ENCODE results near the gene CEP131.
A peak's percentile ranks its signal among the peaks of the same experiment; 100 is the strongest.

Gene CEP131

DNA sequence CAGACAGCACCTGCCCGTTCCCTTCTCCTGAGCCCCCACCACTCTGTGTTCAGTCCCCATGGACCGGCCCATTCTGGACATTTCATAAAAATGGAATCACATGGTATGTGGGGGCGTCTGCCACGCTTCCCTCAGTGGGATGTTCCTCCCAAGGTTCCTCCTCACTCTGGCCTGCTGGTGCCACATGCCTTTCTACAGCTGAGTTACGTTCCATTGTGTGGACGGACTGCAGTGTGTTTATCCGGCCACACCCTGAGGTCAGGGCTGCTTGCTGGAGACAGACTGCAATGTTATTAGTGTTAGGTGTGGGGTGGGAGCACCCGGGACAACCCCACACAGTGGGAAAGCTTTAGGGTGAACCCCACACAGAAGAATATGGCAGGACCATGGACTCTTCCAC is 50.8 kb downstream of the CEP131 start:
- Mint-ChIP-seq H3K27ac (no peak overlapping the region), H3K4me3 (no peak overlapping the region), H3K9me3 (no peaks in the 10 kb centered on the region), H3K27me3 (peaks cover 4% of the 10 kb centered on the region), H3K4me1 (ENCODE audit: low read depth) (peaks cover 3% of the 10 kb centered on the region), H3K36me3 (ENCODE audit: low read depth) (no peaks in the 10 kb centered on the region)

GRCh38 chr17:81170727-81171494 is 51.9 kb downstream of the CEP131 start:
- H3K27me3 Mint-ChIP-seq = peaks cover 4% of the 10 kb centered on the region
- H3K4me1 Mint-ChIP-seq (ENCODE audit: low read depth) = peaks cover 3% of the 10 kb centered on the region
- H3K36me3 Mint-ChIP-seq (ENCODE audit: low read depth) = no peaks in the 10 kb centered on the region
- H3K9me3 Mint-ChIP-seq = no peaks in the 10 kb centered on the region
- H3K4me3 Mint-ChIP-seq = no peak overlapping the region
- no peak overlapping the region for H3K27ac Mint-ChIP-seq

DNA sequence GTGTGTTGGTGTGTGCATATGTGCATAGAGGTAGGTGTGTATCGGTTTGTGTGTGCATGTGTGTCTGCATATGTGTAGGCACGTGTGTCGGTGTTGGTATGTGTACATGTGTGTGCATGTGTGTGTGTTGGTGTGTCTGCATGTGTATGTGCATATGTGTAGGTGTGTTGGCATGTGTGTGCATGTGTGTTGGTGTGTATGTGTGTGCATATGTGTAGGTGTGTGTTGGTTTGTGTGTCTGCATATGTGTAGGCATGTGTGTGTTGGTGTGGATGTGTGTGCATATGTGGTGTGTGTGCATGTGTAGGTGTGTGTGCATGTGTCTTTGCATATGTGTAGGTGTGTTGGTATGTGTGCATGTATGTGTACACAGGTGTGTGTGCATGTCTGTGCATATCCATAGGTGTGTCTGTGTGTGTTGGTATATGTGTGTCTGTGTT is 52.9 kb downstream of the CEP131 start:
- peaks cover 4% of the 10 kb centered on the region for H3K27me3 Mint-ChIP-seq
- H3K36me3 Mint-ChIP-seq (ENCODE audit: low read depth) = no peaks in the 10 kb centered on the region
- no peaks in the 10 kb centered on the region for H3K9me3 Mint-ChIP-seq
- no peak overlapping the region for H3K4me3 Mint-ChIP-seq
- H3K4me1 Mint-ChIP-seq (ENCODE audit: low read depth) = peaks cover 3% of the 10 kb centered on the region
- H3K27ac Mint-ChIP-seq = no peak overlapping the region

- Mint-ChIP-seq H3K4me1 (ENCODE audit: low read depth) (peaks cover 3% of the 10 kb centered on the region), H3K4me3 (no peak overlapping the region), H3K27ac (no peak overlapping the region)
Measured at GRCh38 chr17:81167638-81168037, 55.1 kb downstream of the CEP131 start.

GRCh38 chr17:81167194-81167524 is 55.6 kb downstream of the CEP131 start:
- no peaks in the 10 kb centered on the region for H3K36me3 Mint-ChIP-seq (ENCODE audit: low read depth)
- H3K4me3 Mint-ChIP-seq = peak overlapping the region; percentile 49
- peaks cover 3% of the 10 kb centered on the region for H3K4me1 Mint-ChIP-seq (ENCODE audit: low read depth)
- H3K9me3 Mint-ChIP-seq = no peaks in the 10 kb centered on the region
- H3K27ac Mint-ChIP-seq = no peak overlapping the region
- peaks cover 4% of the 10 kb centered on the region for H3K27me3 Mint-ChIP-seq

More at GRCh38 chr17:81167638-81168037, 55.1 kb downstream of the CEP131 start:
- Mint-ChIP-seq H3K27me3 (peaks cover 4% of the 10 kb centered on the region), H3K9me3 (no peaks in the 10 kb centered on the region), H3K36me3 (ENCODE audit: low read depth) (no peaks in the 10 kb centered on the region)

DNA sequence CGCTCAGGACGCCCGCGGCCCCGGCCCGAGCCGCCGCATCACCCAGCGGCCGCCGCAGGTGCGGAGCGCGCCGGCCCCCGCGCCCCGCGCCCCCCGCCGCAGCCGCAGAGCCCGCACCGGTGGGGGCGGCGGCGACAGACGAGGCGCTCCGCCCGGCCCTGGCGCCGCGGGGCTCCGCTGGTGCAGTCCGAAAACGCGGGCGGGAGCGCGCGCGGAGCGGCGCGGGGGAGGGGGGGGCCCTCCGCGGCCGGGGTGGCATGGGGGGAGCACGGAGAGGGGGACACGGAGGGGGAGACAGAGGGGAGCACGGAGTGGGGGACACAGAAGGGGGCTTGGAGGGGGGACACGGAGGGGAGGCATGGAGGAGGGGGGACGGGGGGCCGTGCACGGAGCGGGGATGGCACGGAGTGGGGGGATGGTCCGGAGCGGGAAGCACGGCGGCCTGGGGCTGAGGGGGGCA is 56.7 kb downstream of the CEP131 start, which contains the start of gene AATK:
TSS of gene AATK (minus strand) at position 189 of the 460 bp plus-strand sequence. CDS start 229 bp downstream, outside the sequence.
- H3K4me1 Mint-ChIP-seq (ENCODE audit: low read depth) = peaks cover 7% of the 10 kb centered on the region
- H3K9me3 Mint-ChIP-seq = no peaks in the 10 kb centered on the region
- peaks cover 5% of the 10 kb centered on the region for H3K27me3 Mint-ChIP-seq
- peak within 1 kb of the TSS; percentile 35 for H3K4me3 Mint-ChIP-seq
- no peaks in the 10 kb centered on the region for H3K36me3 Mint-ChIP-seq (ENCODE audit: low read depth)
- no peak within 1 kb of the TSS for H3K27ac Mint-ChIP-seq

DNA sequence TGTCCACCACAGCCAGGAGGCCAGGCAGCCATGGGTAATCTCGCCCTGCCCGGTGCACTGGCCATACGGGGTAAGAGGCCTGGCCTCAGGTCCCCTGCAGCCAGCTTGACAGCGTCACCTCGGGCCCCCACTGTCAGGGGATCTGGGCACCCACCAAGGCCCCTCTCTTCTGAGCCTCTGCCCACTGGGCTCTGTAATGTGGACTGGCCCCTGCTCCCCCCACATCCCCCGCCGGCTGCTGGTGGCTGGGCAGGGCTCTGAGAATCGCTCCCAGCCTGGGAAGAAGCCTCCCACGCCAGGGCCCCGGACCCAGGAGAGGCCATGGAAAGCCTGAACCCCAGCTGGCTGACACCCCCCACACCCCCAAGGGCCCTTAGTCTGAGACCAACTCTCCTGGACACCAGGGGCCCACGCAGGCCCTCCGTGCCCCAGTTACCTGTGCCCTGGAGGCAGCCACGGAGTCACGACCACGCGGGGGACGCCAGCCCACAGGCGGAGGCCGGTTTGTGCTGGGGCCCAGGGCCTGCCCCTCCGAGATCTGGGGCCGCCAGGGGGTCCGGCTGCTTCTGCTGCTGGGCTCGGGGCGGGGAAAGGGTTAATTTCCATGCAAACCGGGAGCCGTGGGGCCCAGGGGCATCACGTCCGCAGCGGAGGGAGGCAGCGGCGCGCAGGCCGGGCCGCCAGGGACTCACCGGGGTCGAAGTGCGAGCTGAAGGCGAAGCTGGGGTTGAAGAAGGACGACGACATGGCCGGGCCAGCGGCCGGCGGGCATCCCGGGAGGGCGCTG is 57.3 kb downstream of the CEP131 start, which contains the start of gene PVALEF:
TSS of gene PVALEF (plus strand) at position 262 of the 787 bp plus-strand sequence. CDS start 15,720 bp downstream, outside the sequence.
- Mint-ChIP-seq H3K4me1 (ENCODE audit: low read depth) (peaks cover 11% of the 10 kb centered on the region), H3K4me3 (peak within 1 kb of the TSS; percentile 35), H3K9me3 (no peaks in the 10 kb centered on the region), H3K27me3 (peaks cover 7% of the 10 kb centered on the region), H3K36me3 (ENCODE audit: low read depth) (no peaks in the 10 kb centered on the region), H3K27ac (no peak within 1 kb of the TSS)

DNA sequence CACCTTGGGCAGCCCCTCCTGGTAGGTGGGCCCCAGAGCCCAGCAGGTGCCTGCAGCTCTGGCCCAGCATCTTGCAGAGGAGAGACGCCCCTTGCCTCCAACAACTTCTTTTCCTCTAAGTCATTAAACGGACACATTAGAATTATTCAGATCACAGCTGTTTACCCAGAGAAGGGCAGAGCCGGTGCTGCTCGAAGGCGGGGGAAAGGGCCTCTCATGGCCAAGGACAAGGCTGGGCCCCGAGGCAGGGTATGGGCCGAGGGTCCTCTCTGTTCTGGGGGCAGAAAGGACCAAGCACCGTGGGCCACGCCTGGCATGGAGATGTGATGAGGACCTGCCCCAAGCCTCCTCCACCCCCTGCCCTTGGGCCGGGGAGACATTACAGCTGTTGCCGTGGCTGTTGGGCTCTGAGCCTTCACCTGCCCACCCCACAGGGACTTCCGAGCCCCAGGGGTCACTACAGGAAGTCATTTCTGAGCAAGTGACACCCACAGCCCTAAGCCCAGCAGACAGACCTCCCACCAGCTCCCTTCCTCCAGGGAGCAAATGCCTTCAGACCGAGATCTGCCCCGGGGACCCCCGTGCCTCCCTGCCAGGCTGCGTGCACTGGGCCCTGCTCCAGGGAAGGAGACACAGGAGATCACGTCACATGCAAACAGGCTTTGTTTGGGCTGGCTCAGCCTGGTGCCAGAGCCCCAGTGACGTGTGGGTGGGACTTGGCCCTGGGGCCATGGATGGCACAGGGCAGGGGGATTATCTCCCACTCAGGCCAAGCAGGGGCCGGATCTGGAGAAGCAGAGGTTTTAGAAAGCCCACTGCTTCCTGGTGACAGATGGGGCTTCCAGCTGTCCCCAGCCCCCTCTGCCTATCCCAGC is 58.2 kb downstream of the CEP131 start:
- no peak overlapping the region for H3K27ac Mint-ChIP-seq
- H3K27me3 Mint-ChIP-seq = peaks cover 7% of the 10 kb centered on the region
- H3K9me3 Mint-ChIP-seq = no peaks in the 10 kb centered on the region
- no peaks in the 10 kb centered on the region for H3K36me3 Mint-ChIP-seq (ENCODE audit: low read depth)
- H3K4me3 Mint-ChIP-seq = peak overlapping the region; percentile 10
- peaks cover 11% of the 10 kb centered on the region for H3K4me1 Mint-ChIP-seq (ENCODE audit: low read depth)

DNA sequence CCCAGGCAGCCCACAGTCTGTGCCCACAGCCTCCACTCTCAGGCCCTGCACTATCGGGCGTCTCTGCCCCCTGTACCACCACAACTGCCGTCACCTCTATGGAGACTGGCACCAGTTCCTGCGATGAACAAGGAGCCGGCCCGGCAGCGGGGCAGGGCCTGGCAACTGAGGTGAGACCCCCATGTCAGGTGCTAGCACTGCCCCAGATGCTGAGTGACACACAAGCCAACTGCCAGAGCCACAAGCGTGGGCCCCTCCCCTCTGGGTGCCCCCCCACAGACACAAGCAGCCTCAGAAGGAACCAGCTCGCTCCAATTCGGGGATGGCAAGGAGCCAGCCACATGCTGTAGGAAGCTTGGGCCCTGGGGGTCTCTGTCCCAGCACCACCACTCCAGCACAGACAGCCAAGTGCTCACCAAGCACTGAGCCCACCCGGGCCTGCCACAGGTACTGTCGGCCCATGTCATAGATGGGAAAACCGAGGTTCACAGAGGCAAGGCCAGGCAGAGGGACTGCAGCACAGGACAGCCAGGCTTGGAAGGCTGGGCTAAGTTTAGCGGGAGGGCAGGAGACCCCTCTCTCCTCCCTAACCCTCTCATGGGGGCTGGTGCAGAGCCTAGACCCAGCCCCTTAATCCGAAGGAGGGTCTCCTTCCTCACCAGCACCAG is 58.9 kb downstream of the CEP131 start:
- Mint-ChIP-seq H3K36me3 (ENCODE audit: low read depth) (no peaks in the 10 kb centered on the region), H3K27ac (no peak overlapping the region), H3K4me3 (no peak overlapping the region), H3K4me1 (ENCODE audit: low read depth) (peaks cover 11% of the 10 kb centered on the region), H3K9me3 (no peaks in the 10 kb centered on the region), H3K27me3 (peaks cover 7% of the 10 kb centered on the region)

DNA sequence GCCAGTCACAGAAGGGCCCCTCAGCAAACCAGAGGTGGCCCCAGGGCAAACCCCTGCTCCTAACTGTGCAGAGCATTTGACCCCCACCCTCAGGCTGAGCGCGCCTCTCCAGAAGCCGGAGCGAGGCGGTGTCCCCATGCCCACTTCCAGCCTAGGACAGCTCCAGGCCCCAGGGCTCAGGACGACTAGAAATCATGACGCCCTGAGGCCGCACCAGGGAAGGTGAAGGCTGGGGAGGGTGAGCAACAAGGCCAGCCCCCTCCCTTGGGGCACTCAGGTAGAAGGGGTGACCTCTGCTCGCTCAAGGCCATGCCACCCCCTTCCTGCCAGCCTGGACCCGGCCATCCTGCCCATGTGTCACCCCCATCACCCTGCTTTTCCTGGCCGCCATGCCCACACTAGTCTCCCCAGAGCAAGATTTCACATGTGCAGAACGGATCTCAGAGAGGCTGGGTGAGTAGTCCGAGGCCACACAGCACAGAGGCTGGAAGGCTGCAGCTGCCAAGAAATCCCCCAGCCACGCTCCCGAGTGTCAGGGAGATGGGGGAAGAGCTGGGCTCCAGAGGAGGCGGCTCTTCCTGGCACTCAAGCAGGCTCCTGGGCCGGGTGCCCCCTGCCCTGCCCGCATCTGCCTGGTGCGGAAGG is 59.6 kb downstream of the CEP131 start:
- Mint-ChIP-seq H3K36me3 (ENCODE audit: low read depth) (no peaks in the 10 kb centered on the region), H3K4me3 (no peak overlapping the region), H3K9me3 (no peaks in the 10 kb centered on the region), H3K27me3 (peaks cover 7% of the 10 kb centered on the region), H3K4me1 (ENCODE audit: low read depth) (peaks cover 11% of the 10 kb centered on the region), H3K27ac (no peak overlapping the region)

GRCh38 chr17:81162491-81162890 is 60.3 kb downstream of the CEP131 start:
- Mint-ChIP-seq H3K9me3 (no peaks in the 10 kb centered on the region), H3K4me1 (ENCODE audit: low read depth) (peaks cover 11% of the 10 kb centered on the region), H3K27ac (no peak overlapping the region), H3K4me3 (no peak overlapping the region), H3K36me3 (ENCODE audit: low read depth) (no peaks in the 10 kb centered on the region), H3K27me3 (peaks cover 7% of the 10 kb centered on the region)

- Mint-ChIP-seq H3K27me3 (peaks cover 4% of the 10 kb centered on the region), H3K36me3 (ENCODE audit: low read depth) (no peaks in the 10 kb centered on the region), H3K27ac (no peak overlapping the region), H3K4me1 (ENCODE audit: low read depth) (peaks cover 7% of the 10 kb centered on the region), H3K9me3 (no peaks in the 10 kb centered on the region), H3K4me3 (no peak overlapping the region)
Measured at GRCh38 chr17:81161972-81162371, 60.8 kb downstream of the CEP131 start.

GRCh38 chr17:81161536-81161935 is 61.2 kb downstream of the CEP131 start:
- H3K27me3 Mint-ChIP-seq = peaks cover 4% of the 10 kb centered on the region
- peaks cover 7% of the 10 kb centered on the region for H3K4me1 Mint-ChIP-seq (ENCODE audit: low read depth)
- no peaks in the 10 kb centered on the region for H3K9me3 Mint-ChIP-seq
- no peaks in the 10 kb centered on the region for H3K36me3 Mint-ChIP-seq (ENCODE audit: low read depth)
- H3K27ac Mint-ChIP-seq = no peak overlapping the region
- no peak overlapping the region for H3K4me3 Mint-ChIP-seq

Data from stimulated activated naive CD8-positive, alpha-beta T cell treated with anti-CD3 and anti-CD28 coated beads, Interleukin-15, Interleukin-2, amounts not matched to agents 100 ng/mL and 50 ng/mL, for 24 hours (primary cell).